PC-3 (cell line): ENCODE data around the gene RNF167. TPM values are rescaled to one million over a fixed set of nuclear protein-coding genes. Genes with fewer than 3 reads are reported as not detected.

ENCODE experiments used
- ATAC-seq: fragments of 200-7000 bp; cut with Tn5 transposase; 2 replicates; pipeline ENCODE4 v1.9.1; 2020; ENCODE audit warnings: mild to moderate bottlenecking, moderate library complexity
- BruUV-seq: library from RNA; stranded (reverse); fragments of 400-500 nt; replicated peaks from 2 replicates; lab custom pipeline; 2021; lab: Mats Ljungman, UMichigan
- CTCF ChIA-PET: fragments of 300-600 bp; sonication (Branson Sonifier 250); formaldehyde crosslinking; loops from one replicate; lab custom pipeline; 2022; ENCODE audit warnings: antibody characterized with exemption; lab: Charles Lee
- POLR2A ChIA-PET: fragments of 300-600 bp; sonication (Branson Sonifier 250); formaldehyde crosslinking; loops from one replicate; lab custom pipeline; 2022; ENCODE audit warnings: antibody characterized with exemption; ENCODE audit not compliant: unreplicated experiment; lab: Charles Lee
- DNase-seq: peaks from one replicate; pipeline ENCODE4 v3.0.0-alpha.2; 2015
- H2AFZ ChIP-seq: fragments of 300-600 bp; sonication (generic); 2 replicates; pipeline ENCODE4 v1.6.0; 2016; ENCODE audit warnings: antibody characterized with exemption, low read length
- H3F3A ChIP-seq: fragments of 300-600 bp; sonication (generic); one replicate; pipeline ENCODE4 v1.6.0; 2017; ENCODE audit warnings: antibody characterized with exemption, low read length, control low read depth, mild to moderate bottlenecking; ENCODE audit not compliant: unreplicated experiment
- H3K27ac ChIP-seq: fragments of 300-600 bp; sonication (generic); 2 replicates; pipeline ENCODE4 v1.5.1; 2016; ENCODE audit warnings: mild to moderate bottlenecking, low read length
- H3K27me3 ChIP-seq: fragments of 300-600 bp; sonication (generic); 2 replicates; pipeline ENCODE4 v1.6.1; 2016; ENCODE audit warnings: low read length, mixed read lengths
- H3K36me3 ChIP-seq: fragments of 300-600 bp; sonication (generic); 2 replicates; pipeline ENCODE4 v1.6.1; 2016; ENCODE audit warnings: low read depth, mixed run types, low read length, mixed read lengths
- H3K4me1 ChIP-seq: fragments of 300-600 bp; sonication (generic); 2 replicates; pipeline ENCODE4 v1.5.1; 2016; ENCODE audit warnings: low read length; ENCODE audit not compliant: insufficient read depth
- H3K4me2 ChIP-seq: fragments of 300-600 bp; sonication (generic); 2 replicates; pipeline ENCODE4 v1.6.0; 2016; ENCODE audit warnings: low read length
- H3K4me3 ChIP-seq: fragments of 300-600 bp; sonication (generic); 2 replicates; pipeline ENCODE4 v1.5.1; 2016; ENCODE audit warnings: mild to moderate bottlenecking, low read length, mixed read lengths
- H3K79me2 ChIP-seq: fragments of 300-600 bp; sonication (generic); 2 replicates; pipeline ENCODE4 v1.6.1; 2017; ENCODE audit warnings: low read length, mixed read lengths
- H3K9ac ChIP-seq: fragments of 300-600 bp; sonication (generic); 2 replicates; pipeline ENCODE4 v1.6.0; 2016; ENCODE audit warnings: mild to moderate bottlenecking, low read length
- H3K9me2 ChIP-seq: fragments of 300-600 bp; sonication (generic); replicated peaks from 2 replicates; pipeline ENCODE4 v1.6.1; 2016; ENCODE audit warnings: mixed run types, low read length, mixed read lengths
- H3K9me3 ChIP-seq: fragments of 300-600 bp; sonication (generic); 2 replicates; pipeline ENCODE4 v1.6.1; 2016; ENCODE audit warnings: low read length, mixed read lengths
- H4K20me1 ChIP-seq: fragments of 300-600 bp; sonication (generic); 2 replicates; pipeline ENCODE4 v1.6.1; 2016; ENCODE audit warnings: low read length, mixed read lengths
- CTCF ChIP-seq: fragments of 300-600 bp; sonication (generic); conservative IDR thresholded peaks from 2 replicates; pipeline ENCODE4 v1.5.1; 2017; ENCODE audit warnings: antibody characterized with exemption, low read depth, mild to moderate bottlenecking, low read length
- EZH2 ChIP-seq: fragments of 300-600 bp; sonication (generic); IDR thresholded peaks from one replicate; pipeline ENCODE4 v1.6.1; 2017; ENCODE audit warnings: antibody characterized with exemption, mild to moderate bottlenecking, low read length; ENCODE audit not compliant: unreplicated experiment
- EZH2phosphoT487 ChIP-seq: fragments of 300-600 bp; sonication (generic); IDR thresholded peaks from 2 replicates; pipeline ENCODE4 v1.6.1; 2018; ENCODE audit warnings: mild to moderate bottlenecking, antibody characterized with exemption, low read length, borderline replicate concordance
- intact Hi-C: fragments of 100-400 bp; cut with micrococcal nuclease; formaldehyde crosslinking; loops from 2 replicates; pipeline ENCODE4 v1.9.0; 2023
- total RNA-seq: library from RNA; depleted of rRNA; stranded (reverse); fragments of >200 nt; gene quantifications from 2 replicates; pipeline ENCODE4 v1.2.3, GENCODE V29; 2014

Gene RNF167
- total RNA-seq, 1 experiment from 2014 or later: 43.1 TPM

GRCh38 chr17:4946312-4946976 is 6.4 kb downstream of the RNF167 start:
- Histone ChIP-seq H3K79me2 (peaks cover 71% of the 10 kb centered on the region), H3K27me3 (no peaks in the 10 kb centered on the region), H3F3A (no peaks in the 10 kb centered on the region), H3K4me1 (peaks cover 36% of the 10 kb centered on the region), H3K4me2 (peak overlapping the region; percentile 98), H3K4me3 (peak overlapping the region; percentile 90), H3K36me3 (peaks cover 28% of the 10 kb centered on the region), H2AFZ (no peak overlapping the region), H3K9ac (peak overlapping the region; percentile 93), H4K20me1 (peaks cover 26% of the 10 kb centered on the region), H3K27ac (peak overlapping the region; percentile 28), H3K9me2 (no peaks in the 10 kb centered on the region), H3K9me3 (no peaks in the 10 kb centered on the region)
- ChIA-PET CTCF (no interaction called here), POLR2A (no interaction called here)
- no peak for DNase-seq
- no peak for TF ChIP-seq EZH2
- no peak for TF ChIP-seq EZH2phosphoT487
- no peak for TF ChIP-seq CTCF
- no peak for ATAC-seq
- intact Hi-C loops: loop anchor here (2.0 kb wide), 1 partner anchor 50 kb away; the partner anchor contains the start of genes INCA1 and KIF1C
- BruUV-seq: TSS peak; percentile 56

- intact Hi-C loops: loop anchor here (2.0 kb wide), 1 partner anchor 50 kb away; the partner anchor contains the start of genes INCA1 and KIF1C
- BruUV-seq: no TSS peak
- Histone ChIP-seq H3K4me1 (peaks cover 31% of the 10 kb centered on the region), H3K9me2 (no peaks in the 10 kb centered on the region), H4K20me1 (peaks cover 26% of the 10 kb centered on the region), H3K27ac (peak overlapping the region; percentile 28), H3K9me3 (no peaks in the 10 kb centered on the region), H3K36me3 (peaks cover 28% of the 10 kb centered on the region), H3K9ac (peak overlapping the region; percentile 93), H2AFZ (no peak overlapping the region), H3K4me2 (peak overlapping the region; percentile 98), H3K27me3 (no peaks in the 10 kb centered on the region), H3F3A (no peaks in the 10 kb centered on the region), H3K4me3 (peak overlapping the region; percentile 90), H3K79me2 (peaks cover 66% of the 10 kb centered on the region)
- ChIA-PET CTCF (no interaction called here), POLR2A (no interaction called here)
- ATAC-seq (no peak), DNase-seq (no peak)
- no peak for TF ChIP-seq EZH2
- TF ChIP-seq CTCF: no peak
- no peak for TF ChIP-seq EZH2phosphoT487
Measured at GRCh38 chr17:4947010-4947410, 6.9 kb downstream of the RNF167 start.
